ENCODE measurements around the gene TUFT1. TPM values are rescaled to one million over a fixed set of nuclear protein-coding genes. Genes with fewer than 3 reads are reported as not detected.

Gene TUFT1
- total RNA-seq, 1 donor from 2014 or later = 10.5 TPM

GRCh38 chr1:151612501-151613281, 72.6 kb downstream of the TUFT1 start:
- no peaks in the 10 kb centered on the region for H3K9me3 ChIP-seq
- intact Hi-C loops (cut with DNase I) = no loop called here
- peaks cover 63% of the 10 kb centered on the region for H3K4me1 ChIP-seq
- DNase-seq = peak; percentile 59
- H3K4me3 ChIP-seq = peak overlapping the region; percentile 99
- TF ChIP-seq CTCF (IDR thresholded peaks at IDR 0.05) = no peak
- peak; percentile 33 to 35 for ATAC-seq
- peak overlapping the region; percentile 94 for H3K27ac ChIP-seq
- peaks cover 7% of the 10 kb centered on the region for H3K36me3 ChIP-seq
- H3K27me3 ChIP-seq (ENCODE audit: low read depth) = no peaks in the 10 kb centered on the region

GRCh38 chr1:151613282-151613780, 73.2 kb downstream of the TUFT1 start:
- peak overlapping the region; percentile 99 for H3K4me3 ChIP-seq
- H3K27me3 ChIP-seq (ENCODE audit: low read depth) = no peaks in the 10 kb centered on the region
- DNase-seq (no peak), ATAC-seq (no peak)
- no peaks in the 10 kb centered on the region for H3K9me3 ChIP-seq
- no peak for TF ChIP-seq CTCF (IDR thresholded peaks at IDR 0.05)
- intact Hi-C loops (cut with DNase I) = no loop called here
- peaks cover 63% of the 10 kb centered on the region for H3K4me1 ChIP-seq
- H3K27ac ChIP-seq = peak overlapping the region; percentile 94
- H3K36me3 ChIP-seq = peaks cover 7% of the 10 kb centered on the region

GRCh38 chr1:151615711-151616504, 75.8 kb downstream of the TUFT1 start:
- TF ChIP-seq CTCF (IDR thresholded peaks at IDR 0.05) = no peak
- intact Hi-C loops (cut with DNase I) = no loop called here
- no peak for ATAC-seq
- DNase-seq = no peak
- H3K27ac ChIP-seq = no peak overlapping the region
- H3K36me3 ChIP-seq = peaks cover 7% of the 10 kb centered on the region
- no peak overlapping the region for H3K4me3 ChIP-seq
- H3K9me3 ChIP-seq = no peaks in the 10 kb centered on the region
- H3K4me1 ChIP-seq = peaks cover 79% of the 10 kb centered on the region
- no peaks in the 10 kb centered on the region for H3K27me3 ChIP-seq (ENCODE audit: low read depth)

- Histone ChIP-seq H3K27me3 (ENCODE audit: low read depth) (no peaks in the 10 kb centered on the region), H3K27ac (no peak overlapping the region), H3K9me3 (no peaks in the 10 kb centered on the region), H3K36me3 (peaks cover 7% of the 10 kb centered on the region), H3K4me3 (no peak overlapping the region), H3K4me1 (peaks cover 80% of the 10 kb centered on the region)
- no peak for DNase-seq
- TF ChIP-seq CTCF (IDR thresholded peaks at IDR 0.05) = no peak
- intact Hi-C loops (cut with DNase I) = no loop called here
- ATAC-seq = no peak
Observed at GRCh38 chr1:151616505-151616849, 76.4 kb downstream of the TUFT1 start.

- TF ChIP-seq CTCF (IDR thresholded peaks at IDR 0.05) = no peak
- Histone ChIP-seq H3K4me1 (peaks cover 83% of the 10 kb centered on the region), H3K27me3 (ENCODE audit: low read depth) (no peaks in the 10 kb centered on the region), H3K4me3 (no peak overlapping the region), H3K27ac (no peak overlapping the region), H3K9me3 (no peaks in the 10 kb centered on the region), H3K36me3 (peaks cover 7% of the 10 kb centered on the region)
- intact Hi-C loops (cut with DNase I) = no loop called here
- DNase-seq = no peak
- ATAC-seq = no peak
Observed at GRCh38 chr1:151618003-151618402, 77.9 kb downstream of the TUFT1 start.

All from lower lobe of right lung (tissue), 2 donors.